HUDEP-2 (cell line): Measurements from ENCODE around the gene TECPR2.

ENCODE experiments used
- DNase-seq, 76 experiments: peaks; one replicate each; lab custom pipeline; 2025; ENCODE audit not compliant: unreplicated experiment in 76 of 76; lab: John Stamatoyannopoulos, UW

The TECPR2 gene

GRCh38 chr14:102454711-102455110 is 92.0 kb downstream of the TECPR2 start:
- DNase-seq, result no peak

- no peak for DNase-seq
These were observed 94.8 kb downstream of the TECPR2 start for GRCh38 chr14:102457509-102457908.

DNA sequence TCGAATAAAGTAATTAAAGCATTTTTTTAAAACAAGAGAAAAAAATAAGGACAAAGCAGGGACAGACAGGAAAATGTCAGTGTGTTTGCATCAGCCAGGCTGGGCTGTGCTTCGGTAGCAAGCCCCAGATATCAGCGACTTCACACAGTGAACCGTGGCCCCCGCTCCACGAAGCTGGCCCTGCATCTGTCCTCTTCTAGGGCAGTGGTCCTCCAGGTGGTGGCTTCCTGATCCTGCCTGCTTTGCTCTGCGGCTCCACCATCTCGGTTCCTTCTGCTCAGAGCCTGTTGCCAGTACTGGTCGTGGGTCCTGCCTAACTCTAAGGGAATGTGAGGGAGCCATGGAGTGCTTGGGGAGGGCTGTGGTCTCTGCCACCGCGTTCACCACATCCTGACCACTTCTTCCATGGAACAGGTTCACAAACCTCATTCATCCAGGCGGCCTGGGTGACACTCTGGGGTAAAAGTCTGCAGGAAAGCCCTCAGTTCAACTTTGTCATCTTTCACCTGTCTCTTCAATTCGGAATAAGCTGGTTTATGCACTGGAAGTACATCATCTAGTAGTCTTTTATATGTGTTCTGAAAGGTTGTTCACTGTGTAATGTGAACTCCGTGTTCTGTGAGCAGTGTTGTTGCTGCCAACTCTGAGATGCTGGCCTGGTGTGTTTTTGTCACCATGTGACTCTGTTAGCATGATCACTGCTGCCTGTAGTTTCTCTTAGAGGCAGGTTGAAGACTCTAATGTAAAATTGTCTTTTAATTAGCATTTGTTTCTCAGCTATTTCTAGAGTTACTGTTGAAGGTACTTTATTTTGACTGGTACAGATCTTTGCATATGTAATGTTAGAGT is 99.0 kb downstream of the TECPR2 start:
- no peak for DNase-seq

DNA sequence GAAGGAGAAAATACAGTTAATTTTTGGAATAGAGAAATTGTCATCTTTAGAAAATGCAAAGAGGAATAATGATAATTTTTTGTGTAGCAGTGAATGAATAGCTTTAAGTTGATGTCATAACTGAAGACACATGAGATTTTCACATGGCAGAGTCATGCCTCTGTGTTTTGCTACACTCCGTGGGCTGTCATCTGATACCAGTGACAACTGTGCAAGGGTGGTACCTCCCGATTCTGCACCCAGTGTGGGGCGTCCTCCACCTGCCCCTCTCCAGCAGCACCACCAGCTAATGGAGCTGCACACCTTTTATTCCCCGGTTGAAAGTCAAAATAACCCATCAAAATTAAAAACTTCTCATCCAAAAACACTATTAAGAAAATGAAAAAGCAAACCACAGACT is 99.7 kb downstream of the TECPR2 start:
- no peak for DNase-seq

DNA sequence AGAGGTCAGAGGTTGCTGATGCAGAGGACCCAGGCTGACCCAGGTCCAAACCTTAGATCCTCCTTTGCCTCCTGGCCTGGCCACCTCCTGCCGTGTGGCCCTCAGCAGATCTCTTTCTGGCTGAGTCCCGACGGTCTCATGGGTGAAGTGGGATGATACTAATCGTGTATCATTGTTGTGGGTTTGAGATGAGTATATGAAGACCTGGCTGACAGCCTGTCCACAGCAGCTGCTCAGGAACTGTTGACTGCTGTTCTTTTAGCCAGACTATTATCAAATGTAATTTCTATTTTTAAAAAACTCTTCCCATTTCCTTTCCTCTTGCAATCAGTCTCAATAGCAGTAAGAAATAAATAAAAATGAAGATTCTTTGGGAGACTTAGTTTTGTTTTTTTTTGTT is 101.3 kb downstream of the TECPR2 start:
- no peak for DNase-seq

- DNase-seq, result no peak
These were observed 102.2 kb downstream of the TECPR2 start for GRCh38 chr14:102464846-102465341.

- DNase-seq, result no peak
These were observed 106.5 kb downstream of the TECPR2 start for GRCh38 chr14:102469261-102469660.

- DNase-seq, result no peak
These were observed 109.4 kb downstream of the TECPR2 start for GRCh38 chr14:102471921-102472790.

DNA sequence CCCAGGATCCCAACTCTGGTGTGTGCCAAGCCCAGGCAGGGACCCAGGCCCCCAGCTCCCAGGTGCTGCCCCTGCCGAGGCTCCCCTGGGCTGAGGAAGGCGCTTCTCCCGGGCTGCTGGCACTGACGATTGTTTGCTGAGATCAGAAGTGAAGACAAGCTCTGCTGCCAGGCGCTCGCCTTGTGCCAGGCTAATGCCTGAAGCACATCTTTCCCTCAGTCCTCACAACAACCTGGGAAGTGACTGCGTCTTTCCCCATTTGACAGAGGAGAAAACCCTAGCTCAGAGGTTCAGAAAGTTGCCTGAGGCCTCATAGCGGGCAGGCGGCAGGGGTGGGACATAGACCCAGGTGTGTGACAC is 110.0 kb downstream of the TECPR2 start:
- DNase-seq, result no peak

DNA sequence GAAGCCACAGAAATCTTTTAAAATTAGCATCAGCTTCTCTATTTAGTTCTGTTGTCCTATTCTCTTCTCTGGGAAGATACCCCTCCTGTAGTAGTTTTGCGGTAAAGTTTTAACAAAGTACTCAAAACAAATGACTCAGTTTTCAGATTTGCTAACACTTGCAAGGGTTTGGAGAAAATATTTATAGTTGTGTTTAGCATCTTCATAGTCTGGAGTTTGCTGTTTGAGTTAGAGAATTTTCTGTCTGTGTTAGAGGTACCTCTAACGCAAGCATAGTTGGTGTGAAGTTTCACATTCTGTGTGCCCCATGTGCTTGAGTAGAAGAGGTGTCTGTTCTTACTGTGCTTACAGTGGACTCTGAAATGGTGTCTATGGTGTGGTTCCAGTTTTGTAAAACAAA is 110.8 kb downstream of the TECPR2 start:
- DNase-seq, result no peak

GRCh38 chr14:102474934-102475333 is 112.2 kb downstream of the TECPR2 start:
- no peak for DNase-seq

DNA sequence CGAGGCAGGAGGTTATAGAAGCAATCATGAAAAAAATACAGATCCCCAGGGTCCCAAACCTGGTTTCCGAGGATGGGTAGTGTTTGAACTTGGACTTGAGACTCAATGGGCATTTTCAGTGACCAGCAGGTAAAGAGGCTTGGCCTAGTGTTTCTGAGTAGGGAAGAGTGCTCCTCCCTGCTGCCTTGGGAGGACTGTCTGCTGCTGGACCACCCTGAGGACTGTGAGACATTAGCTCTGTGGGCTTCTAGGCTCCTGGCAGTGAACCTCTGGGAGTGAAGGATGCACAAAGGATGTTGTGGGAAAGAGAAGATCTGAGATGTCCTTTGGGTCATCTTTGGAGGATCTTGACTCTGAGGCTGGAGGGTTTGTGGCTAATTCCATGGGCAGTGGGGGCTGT is 116.4 kb downstream of the TECPR2 start:
- no peak for DNase-seq

DNA sequence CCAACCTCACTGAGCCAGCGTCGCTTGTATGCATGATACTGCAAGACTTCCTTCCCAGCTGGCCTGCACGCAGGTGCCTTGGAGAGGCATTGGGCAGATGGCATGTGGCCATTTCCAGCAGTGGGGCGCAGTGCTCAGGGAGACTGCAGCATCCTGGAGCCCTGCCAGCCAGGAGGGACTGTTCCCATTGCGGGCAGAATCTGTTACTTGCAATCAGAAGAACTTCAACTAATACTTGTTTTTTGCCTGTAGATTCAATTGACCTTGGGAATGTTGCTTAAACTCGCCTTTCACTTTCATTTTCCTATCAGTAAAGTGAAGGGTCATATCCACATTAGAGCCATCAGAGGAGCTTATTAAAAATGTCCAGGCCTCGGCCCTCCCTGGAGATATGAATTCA is 117.0 kb downstream of the TECPR2 start:
- no peak for DNase-seq

- DNase-seq, result no peak
These were observed 118.6 kb downstream of the TECPR2 start for GRCh38 chr14:102481371-102481770.

DNA sequence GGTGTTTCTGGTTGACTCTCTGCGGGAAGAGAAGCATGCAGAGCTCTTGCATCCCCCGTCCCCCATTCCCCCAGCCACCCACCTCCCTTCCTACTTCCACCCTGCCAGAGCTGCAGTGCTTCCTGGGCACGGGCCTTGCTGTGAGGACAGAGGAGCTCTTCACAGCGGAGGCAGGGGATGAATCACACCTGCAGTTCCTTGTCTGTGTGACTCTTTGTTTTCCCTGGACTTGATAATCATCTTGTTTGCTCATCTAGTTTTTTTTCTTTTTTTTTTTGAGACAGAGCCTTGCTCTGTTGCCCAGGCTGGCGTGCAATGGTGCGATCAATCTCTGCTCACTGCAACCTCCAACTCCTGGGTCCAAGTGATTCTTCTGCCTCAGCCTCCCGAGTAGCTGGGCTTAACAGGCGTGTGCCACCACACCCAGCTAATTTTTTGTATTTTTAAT is 119.1 kb downstream of the TECPR2 start:
- no peak for DNase-seq

DNA sequence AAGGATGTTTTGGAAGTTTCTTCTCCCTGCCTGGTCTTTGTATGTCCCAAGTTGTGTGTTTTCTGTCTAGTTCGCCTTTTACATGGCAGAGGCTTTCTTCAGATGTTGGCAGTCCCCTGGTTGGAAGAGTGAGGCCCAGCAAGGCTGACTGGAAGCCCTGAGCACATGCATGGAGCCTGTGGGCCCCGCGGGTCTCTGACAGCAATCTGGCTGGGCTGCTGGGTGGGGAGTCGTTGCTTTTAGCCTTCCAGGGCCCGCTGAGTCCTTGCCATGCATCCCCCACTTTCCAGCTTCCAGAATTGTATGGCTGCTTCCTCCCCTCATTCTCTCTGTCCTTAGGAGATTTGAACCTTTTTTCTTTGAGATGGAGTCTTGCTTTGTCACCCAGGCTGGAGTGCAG is 121.6 kb downstream of the TECPR2 start:
- no peak for DNase-seq

GRCh38 chr14:102485693-102486512 is 123.2 kb downstream of the TECPR2 start:
- no peak for DNase-seq

- no peak for DNase-seq
These were observed 123.9 kb downstream of the TECPR2 start for GRCh38 chr14:102486513-102487203.

DNA sequence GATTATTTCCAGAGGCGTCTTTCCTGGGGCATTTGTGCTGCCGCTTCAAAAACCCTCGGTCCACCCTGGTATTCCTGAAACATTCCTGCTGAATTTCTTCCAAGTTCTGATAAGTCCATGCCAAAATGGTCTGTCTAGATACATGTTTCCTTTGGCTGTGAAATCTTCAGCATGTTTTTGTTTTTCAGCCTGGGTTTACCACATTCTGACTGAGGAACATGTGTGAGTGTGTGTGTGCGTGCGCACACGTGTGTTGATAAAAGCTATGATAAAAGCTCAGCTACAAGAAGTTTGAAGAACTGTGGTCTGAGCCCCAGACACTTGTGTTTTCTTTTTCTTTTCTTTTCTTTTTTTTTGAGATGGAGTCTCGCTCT is 124.5 kb downstream of the TECPR2 start:
- no peak for DNase-seq

DNA sequence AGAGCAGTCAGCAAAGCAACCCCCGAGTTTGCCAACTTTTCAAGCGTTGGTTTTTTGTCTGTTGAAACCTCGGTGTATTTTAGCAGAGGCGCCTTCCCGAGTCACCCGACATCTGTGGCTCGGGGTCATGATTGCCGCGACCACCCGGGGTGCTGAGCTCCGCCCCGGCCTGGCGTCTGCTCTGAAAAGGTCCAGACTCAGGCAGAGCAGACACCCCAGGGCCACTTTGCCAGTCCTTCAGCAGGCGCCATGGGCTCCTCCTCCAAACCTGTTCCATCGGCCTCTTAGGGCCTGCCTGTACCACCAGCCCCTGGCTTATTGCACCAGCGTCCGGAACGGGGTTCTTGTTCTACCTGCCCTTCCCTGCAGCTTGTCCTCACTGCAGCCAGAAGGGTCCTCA is 127.7 kb downstream of the TECPR2 start:
- DNase-seq, result no peak
